CD4-positive, alpha-beta T cell treated with Interleukin-4 for 4 hours (primary cell): ENCODE measurements around the gene VKORC1L1.
"Not testable (repeated sequence)": the region's sequence is repeated elsewhere in the genome, so short reads cannot be mapped to it uniquely, and the experiment has no call there.

Experiments used
- DNase-seq: peaks from one replicate; pipeline ENCODE4 v3.0.0-alpha.2; 2020

Gene VKORC1L1

DNA sequence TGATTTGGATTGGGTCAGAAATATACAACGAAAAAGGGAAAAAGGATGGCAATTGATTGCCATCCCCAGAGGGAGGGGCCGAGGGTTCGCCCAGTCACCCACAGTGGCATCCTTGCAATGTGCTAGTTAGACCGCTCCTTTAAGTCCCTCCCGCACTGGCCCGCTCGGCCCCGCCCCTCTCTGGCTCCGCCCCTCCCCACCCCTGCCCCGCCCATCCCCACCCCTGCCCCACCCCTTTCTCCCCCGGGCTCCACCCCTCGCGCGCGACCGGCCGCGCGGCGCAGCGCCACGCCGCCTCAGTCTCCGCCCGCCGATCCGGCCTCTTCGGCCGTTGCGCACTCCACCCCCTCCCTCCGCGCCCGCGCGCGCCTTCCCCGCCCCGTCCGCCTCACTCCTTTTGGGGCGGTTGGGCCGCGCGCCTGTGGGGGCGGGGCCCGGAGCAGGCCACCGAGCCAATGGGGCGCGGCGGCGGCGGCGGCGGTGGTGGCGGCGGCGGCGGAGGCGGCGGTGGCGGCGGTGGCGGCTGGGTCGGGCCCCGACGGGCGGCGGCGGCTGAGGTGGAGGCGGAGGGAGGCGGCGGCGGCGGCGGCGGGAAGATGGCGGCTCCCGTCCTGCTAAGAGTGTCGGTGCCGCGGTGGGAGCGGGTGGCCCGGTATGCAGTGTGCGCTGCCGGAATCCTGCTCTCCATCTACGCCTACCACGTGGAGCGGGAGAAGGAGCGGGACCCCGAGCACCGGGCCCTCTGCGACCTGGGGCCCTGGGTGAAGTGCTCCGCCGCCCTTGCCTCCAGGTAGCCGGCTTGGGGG, at the start of gene VKORC1L1:
TSS of gene VKORC1L1 (plus strand) at position 299 of the 806 bp plus-strand sequence. CDS start at position 597, 298 bp downstream.
- DNase-seq, result peak; percentile 96

- no peak for DNase-seq
Observed at GRCh38 chr7:65827366-65827765, 45.5 kb upstream of the VKORC1L1 start.

DNA sequence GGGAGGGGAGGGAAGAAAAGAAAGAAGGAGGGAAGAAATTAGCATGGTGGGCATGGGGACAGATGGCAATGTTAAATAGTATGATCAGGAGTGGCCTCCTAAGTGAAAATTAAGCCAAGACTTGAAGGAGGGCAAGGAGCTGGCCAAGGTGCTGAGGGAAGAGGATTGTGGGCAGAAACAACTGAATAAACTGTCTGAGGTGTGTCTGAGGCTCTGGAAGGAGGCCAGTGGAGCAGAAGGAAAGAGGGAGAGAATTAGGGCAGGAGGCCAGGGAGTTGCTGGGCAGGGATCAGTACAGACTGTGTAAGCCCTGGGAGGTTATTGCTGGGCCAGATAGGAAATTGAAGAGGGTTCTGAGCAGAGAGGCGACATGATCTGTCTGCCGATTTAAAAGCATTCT, 40.6 kb upstream of the VKORC1L1 start:
- no peak for DNase-seq

- DNase-seq, result not testable (repeated sequence)
Observed at GRCh38 chr7:65836684-65837083, 36.2 kb upstream of the VKORC1L1 start.

- not testable (repeated sequence) for DNase-seq
Observed at GRCh38 chr7:65837541-65837956, 35.3 kb upstream of the VKORC1L1 start.

DNA sequence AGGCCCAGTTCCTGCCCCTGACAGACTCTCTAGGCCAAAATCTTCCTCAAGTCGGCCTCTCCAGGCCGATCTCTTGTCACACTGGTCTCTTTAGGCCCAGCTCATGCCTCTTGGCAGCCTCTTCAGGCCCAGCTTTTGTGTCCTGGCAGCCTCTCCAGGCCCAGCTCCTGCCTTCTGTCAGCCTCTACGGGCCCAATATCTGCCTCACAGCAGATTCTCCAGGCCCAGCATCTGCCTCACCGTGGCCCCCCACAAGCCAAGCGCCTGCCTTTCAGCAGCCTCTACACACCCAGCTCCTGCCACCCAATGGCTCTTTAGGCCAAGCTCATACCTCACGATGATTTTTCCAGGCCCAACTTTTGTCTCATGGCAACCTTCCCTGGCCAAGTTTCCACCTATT, 33.0 kb upstream of the VKORC1L1 start:
- no peak for DNase-seq

- no peak for DNase-seq
Observed at GRCh38 chr7:65840446-65840845, 32.4 kb upstream of the VKORC1L1 start.

- not testable (repeated sequence) for DNase-seq
Observed at GRCh38 chr7:65843616-65844015, 29.3 kb upstream of the VKORC1L1 start.

DNA sequence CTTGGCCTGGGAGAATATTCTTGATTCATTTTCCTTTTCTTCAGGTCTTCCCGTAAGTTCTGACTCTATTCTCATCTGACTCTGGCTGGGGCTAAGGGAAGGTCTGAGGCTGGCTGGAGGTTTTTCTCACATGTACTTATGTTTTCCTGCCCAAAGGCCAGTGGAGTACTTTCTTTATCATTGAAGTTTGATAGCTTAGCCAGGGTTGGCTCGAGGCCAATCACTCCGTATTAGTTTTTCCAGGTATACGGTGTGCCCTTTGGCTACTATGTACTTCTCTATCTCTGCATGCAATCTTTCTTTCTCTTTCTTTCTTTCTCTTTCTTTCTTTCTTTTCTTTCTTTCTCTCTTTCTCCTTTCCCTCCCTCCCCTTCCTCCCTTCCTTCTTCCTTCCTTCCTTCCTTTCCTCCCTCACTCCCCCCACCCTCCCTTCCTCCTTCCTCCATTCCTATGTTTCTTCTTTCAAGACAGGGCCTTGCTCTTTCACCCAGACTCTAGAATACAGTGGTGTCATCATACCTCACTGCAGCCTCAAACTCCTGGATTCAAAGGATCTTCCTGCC, 26.8 kb upstream of the VKORC1L1 start:
- no peak for DNase-seq

DNA sequence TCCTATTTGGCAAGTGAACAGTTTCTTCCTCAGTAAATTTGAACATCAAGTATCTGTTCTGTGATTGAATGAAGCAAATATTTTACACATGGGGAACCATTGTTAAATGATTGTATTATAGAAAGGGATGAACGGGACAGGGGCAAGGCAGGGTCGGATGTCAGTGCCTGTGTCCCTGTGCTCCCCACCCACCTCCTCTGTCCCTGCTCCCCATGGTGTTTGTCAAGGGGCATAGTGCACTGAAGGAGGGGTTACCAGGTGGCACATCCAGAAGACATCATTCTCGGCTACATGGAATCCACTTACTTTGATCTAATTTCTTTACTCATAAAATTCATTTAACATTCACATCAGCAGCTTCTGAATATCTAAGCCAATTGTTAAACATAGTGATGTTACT, 19.4 kb upstream of the VKORC1L1 start:
- not testable (repeated sequence) for DNase-seq

DNA sequence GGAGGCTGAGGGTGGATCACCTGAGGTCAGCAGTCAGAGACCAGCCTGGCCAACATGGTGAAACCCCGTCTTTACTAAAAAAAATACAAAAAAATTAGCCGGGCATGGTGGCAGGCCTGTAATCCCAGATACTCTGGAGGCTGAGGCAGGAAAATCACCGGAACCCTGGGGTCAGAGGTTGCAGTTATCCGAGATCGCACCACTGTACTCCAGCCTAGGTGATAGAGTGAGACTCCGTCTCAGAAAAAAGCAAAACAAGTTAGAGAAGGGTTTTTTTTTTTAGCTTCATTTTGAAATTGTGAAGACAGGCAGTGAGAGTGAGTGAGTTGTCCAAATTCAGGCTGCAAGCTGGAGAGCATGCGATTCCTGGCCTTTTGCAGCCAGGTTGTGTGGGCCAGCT, 19.0 kb upstream of the VKORC1L1 start:
- DNase-seq, result not testable (repeated sequence)

DNA sequence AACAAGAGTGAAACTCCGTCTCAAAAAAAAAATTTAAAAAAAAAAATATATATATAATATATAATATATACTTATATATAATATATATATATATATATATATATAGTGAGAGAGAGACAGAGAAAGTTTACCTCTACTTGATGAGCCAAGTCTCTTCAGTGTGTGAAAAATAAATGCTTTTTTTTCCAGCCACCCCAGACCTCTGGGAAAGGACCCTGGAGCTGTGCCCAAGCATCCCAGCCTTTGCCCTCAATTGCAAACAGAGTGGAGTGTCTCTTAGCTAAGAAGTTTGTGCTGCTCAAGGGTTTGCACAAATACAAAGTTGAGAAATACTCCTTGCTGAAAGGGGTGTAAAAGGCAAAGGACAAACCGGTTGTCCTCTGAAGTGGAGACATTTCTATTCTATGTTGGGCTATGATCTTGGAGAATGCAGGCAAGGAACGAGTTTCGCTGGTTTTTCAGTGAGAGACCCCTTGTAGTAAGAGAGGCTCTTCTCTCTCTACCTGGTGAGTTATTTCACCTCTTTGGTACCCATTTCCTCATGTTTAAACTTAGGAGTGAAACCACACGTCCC, 15.5 kb upstream of the VKORC1L1 start:
- DNase-seq, result not testable (repeated sequence)

GRCh38 chr7:65858660-65859059, 14.2 kb upstream of the VKORC1L1 start:
- not testable (repeated sequence) for DNase-seq

- not testable (repeated sequence) for DNase-seq
Observed at GRCh38 chr7:65866244-65866643, 6.6 kb upstream of the VKORC1L1 start.

- DNase-seq, result not testable (repeated sequence)
Observed at GRCh38 chr7:65867681-65868080, 5.2 kb upstream of the VKORC1L1 start.

GRCh38 chr7:65869312-65869711, 3.6 kb upstream of the VKORC1L1 start:
- not testable (repeated sequence) for DNase-seq

DNA sequence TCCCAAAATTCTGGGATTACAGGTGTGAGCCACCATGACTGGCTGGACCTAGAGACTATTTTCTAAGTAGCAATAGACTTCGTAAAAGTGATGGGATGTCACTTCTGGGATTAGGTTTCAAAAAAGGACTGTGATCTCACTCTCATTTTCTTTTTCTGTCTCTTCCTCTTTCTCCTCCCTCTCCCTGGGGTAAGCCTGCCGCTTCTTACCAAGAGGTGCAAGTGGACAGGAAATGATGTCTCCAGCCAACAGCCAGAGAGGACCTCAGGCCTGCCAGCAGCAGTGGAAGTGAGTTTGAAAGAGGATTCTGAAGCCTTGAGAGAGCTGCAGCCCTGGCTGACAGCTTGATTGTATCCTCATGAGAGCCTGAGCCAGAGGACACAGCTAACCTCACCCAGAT, 1.4 kb upstream of the VKORC1L1 start:
- DNase-seq, result not testable (repeated sequence)

- DNase-seq, result not testable (repeated sequence)
Observed at GRCh38 chr7:65873582-65874193, 814 bp downstream of the VKORC1L1 start.

DNA sequence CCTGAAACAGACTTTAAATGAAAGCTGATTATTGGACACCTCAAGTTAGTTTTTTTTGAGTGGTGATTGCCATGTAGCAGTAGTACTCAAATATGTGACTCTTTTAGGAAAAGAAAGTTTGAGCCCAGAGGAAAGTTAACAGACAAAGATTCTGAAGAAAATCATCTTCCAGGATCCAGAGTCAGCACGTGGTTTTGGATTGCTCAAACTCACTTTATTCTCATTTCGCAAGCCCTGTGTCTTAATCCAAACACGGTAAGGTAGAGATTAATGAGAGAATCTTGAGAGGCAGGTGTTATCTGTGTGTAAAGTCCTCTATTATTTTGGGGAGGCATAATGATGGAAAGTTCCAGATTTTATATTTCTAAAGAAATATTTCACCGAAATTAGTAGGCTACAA, 2.8 kb downstream of the VKORC1L1 start:
- not testable (repeated sequence) for DNase-seq

DNA sequence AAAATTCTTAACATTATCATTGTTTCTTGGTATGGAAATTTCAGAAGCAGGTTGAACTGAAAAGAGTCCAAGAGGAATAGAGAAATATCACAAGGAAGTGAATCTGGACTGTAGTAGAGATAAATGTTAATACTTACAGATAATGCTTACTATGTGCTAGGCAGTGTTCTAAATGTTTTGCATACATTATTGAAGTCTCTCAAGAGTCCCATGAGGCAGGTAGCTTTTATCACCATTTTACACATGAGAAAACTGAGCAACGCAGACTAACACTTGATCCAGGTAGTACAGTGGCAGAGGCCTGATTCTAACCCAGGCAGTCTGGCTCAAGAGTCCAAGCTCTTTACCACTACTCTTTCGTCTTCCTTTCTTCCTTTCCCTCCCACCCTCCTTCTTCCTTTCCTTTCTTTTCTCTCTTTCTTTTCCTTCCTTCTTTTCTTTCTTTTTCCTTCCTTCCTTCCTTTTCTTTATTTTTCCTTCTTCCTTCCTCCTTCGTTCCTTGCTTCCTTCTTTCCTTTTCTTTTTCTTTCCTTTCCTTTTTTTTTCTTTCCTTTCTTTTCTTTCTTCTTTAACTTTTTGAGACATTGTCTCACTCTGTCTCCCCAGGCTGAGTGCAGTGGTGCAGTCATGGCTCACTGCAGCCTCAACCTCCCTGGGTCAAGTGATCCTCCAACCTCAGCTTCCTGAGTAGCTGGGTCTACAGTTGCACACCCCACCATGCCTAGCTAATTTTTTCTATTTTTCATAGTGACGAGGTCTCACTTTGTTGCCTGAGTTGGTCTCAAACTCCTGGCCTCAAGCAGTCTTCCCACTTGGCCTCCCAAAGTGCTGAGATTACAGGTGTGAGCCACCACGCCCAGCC, 6.6 kb downstream of the VKORC1L1 start:
- DNase-seq, result not testable (repeated sequence)

DNA sequence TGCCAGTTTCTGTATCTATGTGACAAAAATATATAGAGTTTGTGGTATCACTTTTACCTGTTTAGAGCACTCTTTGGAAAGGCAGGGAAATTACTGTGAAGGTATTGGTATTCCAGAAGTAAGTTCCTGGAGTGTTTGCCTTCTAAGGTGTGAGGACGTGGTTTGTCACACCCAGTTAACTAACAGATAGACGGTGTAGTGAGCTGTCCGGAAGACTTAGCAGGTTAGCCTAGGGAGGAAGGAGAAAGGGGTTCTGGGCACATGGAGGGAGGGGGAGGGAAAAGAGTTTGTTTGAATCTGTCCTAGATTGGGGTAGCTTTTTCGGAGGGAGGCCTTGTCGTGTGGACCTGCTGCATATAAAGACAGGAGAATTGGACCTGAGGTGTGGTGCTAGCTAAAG, 7.4 kb downstream of the VKORC1L1 start:
- DNase-seq, result not testable (repeated sequence)

DNA sequence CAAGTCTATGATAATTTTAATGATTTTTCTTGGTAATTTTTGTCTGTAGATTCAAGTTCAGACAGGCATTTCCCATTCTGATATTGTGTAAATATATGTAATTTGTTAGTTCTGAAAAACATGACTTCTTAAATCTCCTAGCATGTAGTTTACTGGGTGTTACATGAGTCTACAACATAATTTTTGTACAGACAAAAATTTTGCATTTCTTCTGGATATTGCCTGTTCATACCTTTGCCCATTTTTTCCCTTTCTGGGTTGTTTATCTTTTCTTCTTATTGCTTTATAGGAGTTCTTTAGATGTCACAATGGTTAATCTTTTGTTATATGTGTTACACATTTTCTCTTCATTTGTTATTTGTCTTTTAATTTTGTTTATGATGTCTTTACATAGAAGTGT, 12.1 kb downstream of the VKORC1L1 start:
- not testable (repeated sequence) for DNase-seq
